Body of pancreas (tissue), 4 donors: ENCODE results near the gene AGBL3.

ENCODE experiments used
- POLR2A ChIP-seq, 3 donors: fragments of 450-650 bp; IDR thresholded peaks; one replicate each; pipeline ENCODE4 v1.6.1; 2016; ENCODE audit warnings: antibody characterized with exemption in 3 of 3, mild to moderate bottlenecking in 2 of 3
- TF ChIP-seq, protein P1 (sequence below), 7 experiments: fragments of 450-650 bp in 4 of 7; fragments of 200-600 bp in 3 of 7; sonication (generic) in 3 of 7; IDR thresholded peaks; one replicate each; pipeline ENCODE4 v1.5.1; 2016 to 2019; ENCODE audit warnings: antibody characterized with exemption in 7 of 7

DNA sequence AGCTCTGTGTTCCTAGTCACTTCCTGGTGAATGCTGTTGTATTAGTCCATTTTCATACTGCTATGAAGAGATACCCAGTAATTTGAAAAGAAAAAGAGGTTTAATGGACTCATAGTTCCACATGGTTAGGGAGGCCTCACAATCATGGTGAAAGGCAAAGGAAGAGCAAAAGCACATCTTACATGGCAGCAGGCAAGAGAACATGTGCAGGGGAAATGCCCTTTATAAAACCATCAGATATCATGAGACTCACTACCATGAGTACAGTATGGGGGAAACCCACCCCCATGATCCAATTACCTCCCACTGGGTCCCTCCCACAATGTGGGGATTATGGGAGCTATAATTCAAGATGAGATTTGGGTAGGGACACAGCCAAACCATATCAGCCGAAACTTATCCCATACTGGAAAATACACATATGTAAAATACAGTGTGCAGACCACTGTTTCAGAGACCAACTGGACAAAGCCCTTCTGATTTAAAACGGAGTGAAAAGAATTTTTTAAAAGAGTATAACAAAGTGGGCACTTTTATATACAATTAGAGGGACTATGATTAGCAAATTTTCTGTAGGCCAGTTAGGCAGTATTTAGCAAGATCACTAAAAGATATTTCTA is 176.2 kb downstream of the AGBL3 start:
- TF ChIP-seq, protein P1, sequence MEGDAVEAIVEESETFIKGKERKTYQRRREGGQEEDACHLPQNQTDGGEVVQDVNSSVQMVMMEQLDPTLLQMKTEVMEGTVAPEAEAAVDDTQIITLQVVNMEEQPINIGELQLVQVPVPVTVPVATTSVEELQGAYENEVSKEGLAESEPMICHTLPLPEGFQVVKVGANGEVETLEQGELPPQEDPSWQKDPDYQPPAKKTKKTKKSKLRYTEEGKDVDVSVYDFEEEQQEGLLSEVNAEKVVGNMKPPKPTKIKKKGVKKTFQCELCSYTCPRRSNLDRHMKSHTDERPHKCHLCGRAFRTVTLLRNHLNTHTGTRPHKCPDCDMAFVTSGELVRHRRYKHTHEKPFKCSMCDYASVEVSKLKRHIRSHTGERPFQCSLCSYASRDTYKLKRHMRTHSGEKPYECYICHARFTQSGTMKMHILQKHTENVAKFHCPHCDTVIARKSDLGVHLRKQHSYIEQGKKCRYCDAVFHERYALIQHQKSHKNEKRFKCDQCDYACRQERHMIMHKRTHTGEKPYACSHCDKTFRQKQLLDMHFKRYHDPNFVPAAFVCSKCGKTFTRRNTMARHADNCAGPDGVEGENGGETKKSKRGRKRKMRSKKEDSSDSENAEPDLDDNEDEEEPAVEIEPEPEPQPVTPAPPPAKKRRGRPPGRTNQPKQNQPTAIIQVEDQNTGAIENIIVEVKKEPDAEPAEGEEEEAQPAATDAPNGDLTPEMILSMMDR (IDR thresholded peaks at IDR 0.05): no peak
- TF ChIP-seq POLR2A (IDR thresholded peaks at IDR 0.05): no peak
